Cardiac fibroblast (primary cell): ENCODE measurements around the gene PHF12.

Experiments
- DNase-seq, 2 donors: peaks; one replicate each; pipeline versions ENCODE4 v3.0.0 to v3.0.0-alpha.2; 2010; ENCODE audit warnings: low read depth in 2 of 2
- H3K4me3 ChIP-seq, 2 donors: replicated peaks in 1 of 2; 1 replicate in 1 of 2; 2 replicates in 1 of 2; pipeline ENCODE4 v1.5.1; 2011; ENCODE audit warnings: low read depth in 2 of 2, low read length in 2 of 2, mild to moderate bottlenecking in 2 of 2, moderate library complexity in 1 of 2
- TF ChIP-seq, protein P1 (sequence below): IDR thresholded peaks from one replicate; pipeline ENCODE4 v1.5.1; 2011; ENCODE audit warnings: low read depth, mild to moderate bottlenecking, low read length, inconsistent platforms

PHF12 gene

DNA sequence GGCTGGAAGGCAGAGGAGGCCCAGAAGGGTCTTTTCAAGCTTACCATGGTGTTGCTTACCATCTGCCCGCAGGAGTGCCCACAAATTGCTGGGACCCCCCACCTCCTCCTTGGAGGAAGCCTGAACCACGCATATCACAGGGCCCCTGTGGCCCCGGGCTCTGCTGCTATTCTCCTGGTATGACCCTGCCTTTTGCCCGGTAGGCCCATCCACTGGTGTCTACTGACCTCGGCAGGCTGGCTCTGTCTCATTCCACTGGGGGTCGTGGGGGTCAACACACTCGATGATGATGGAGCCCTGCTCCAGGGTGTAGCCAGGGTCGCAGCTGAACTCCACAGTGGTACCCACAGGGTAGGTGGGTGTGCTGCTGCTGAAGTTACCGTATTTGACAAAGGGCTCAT is 8.2 kb upstream of the PHF12 start:
- TF ChIP-seq, protein P1, sequence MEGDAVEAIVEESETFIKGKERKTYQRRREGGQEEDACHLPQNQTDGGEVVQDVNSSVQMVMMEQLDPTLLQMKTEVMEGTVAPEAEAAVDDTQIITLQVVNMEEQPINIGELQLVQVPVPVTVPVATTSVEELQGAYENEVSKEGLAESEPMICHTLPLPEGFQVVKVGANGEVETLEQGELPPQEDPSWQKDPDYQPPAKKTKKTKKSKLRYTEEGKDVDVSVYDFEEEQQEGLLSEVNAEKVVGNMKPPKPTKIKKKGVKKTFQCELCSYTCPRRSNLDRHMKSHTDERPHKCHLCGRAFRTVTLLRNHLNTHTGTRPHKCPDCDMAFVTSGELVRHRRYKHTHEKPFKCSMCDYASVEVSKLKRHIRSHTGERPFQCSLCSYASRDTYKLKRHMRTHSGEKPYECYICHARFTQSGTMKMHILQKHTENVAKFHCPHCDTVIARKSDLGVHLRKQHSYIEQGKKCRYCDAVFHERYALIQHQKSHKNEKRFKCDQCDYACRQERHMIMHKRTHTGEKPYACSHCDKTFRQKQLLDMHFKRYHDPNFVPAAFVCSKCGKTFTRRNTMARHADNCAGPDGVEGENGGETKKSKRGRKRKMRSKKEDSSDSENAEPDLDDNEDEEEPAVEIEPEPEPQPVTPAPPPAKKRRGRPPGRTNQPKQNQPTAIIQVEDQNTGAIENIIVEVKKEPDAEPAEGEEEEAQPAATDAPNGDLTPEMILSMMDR, result no peak
- no peak for DNase-seq
- H3K4me3 ChIP-seq, result no peak overlapping the region

DNA sequence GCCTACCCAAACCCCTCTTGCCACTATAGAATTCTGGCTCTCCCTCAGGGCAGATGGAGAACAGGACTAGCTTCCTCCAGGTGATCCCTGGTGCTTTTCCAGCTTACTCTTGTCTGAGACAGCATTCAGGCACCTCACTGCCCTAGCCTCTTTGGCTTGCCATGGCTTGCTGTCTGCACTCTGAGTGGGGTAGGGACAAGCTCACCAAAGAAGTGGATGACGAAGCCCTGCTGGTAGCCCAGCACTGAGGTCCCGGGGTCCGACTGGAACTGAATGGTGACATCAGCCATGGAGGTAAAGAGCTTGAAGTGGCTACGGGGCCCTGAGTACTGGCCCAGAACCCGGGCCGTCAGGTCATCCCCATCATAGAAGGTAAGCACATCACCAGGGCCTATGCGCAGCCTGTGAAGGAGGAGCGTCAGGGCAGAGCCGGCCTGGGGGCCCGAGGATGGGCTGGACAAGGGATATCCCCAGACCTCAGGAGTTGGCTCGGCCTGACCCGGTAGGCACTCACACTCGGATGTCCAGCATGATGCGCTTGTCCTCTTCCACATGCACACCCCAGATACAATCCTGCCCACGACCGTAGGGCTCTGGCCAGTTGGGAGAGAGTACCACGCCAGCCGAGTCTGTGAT is 7.6 kb upstream of the PHF12 start:
- no peak overlapping the region for H3K4me3 ChIP-seq
- TF ChIP-seq, protein P1, result no peak
- DNase-seq, result no peak

DNA sequence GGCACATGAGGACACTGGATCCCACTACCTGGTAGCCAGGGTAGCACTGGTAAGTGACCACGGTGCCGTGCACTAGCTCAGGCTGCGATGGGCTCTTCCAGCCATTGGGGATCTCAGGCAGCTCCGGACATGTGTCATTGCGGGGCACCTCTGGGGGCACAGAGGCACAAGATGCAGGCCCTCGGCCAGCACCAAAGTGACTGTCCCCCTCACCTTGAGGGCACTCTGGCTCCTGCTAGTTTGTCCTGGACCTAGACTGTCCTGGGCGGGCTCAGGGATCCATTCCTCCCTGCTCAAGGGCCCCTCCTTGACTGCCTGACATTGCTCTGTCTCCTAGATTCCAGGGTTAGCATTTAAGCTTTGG is 6.7 kb upstream of the PHF12 start:
- DNase-seq, result no peak
- TF ChIP-seq, protein P1, result no peak
- no peak overlapping the region for H3K4me3 ChIP-seq

DNA sequence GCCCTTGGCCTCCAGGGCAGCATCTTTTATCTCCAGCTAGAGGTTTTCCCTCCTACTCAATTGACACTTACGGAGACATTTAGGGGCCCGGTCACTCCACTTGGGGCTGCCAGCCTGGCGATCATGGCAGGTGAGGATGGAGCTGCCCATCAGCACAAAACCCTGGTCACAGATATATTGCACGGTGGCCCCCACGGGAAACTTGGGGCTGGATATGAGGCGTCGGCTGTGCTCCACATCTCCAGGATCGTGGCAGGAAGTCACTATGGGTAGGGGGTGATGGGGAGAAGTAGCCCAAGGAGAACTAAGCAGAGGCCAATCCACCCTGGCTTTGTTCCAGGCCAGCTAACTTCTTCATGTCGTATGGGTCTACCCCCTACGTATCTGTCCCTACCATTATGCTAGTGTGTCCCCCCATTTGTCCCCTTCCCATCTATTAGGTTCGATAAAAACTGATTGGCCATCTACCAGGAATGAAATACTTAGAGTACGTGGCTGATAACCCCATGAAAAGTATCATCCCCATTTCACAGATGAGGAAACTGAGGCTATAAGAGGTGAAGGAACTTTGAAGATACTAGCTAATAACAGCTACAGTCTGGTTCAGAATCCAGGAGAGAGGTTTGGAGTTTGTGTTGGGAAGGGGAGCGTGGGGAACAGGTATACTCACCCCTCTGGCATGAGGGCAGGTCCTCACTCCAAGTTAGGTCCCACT is 6.1 kb upstream of the PHF12 start:
- no peak overlapping the region for H3K4me3 ChIP-seq
- TF ChIP-seq, protein P1, result no peak
- DNase-seq, result no peak

DNA sequence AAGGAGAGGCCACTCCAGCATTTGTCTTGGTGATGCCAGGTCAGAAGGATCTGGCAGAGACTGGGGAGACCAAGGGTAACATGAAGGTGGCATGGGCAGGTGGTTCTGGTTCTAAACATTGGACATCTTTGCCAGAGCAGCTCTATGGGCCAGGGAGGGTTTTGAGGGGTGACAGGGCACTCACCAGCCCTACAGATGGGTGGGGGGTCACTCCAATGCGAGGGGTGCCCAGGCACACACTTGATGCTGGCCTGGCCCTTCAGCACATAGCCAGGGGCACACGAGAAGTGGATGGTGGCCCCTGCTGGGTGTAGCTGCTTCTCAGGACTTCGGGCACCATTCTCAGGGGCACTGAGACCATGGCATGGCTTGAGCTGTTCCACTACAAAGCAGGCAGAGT is 5.5 kb upstream of the PHF12 start:
- TF ChIP-seq, protein P1, result no peak
- no peak overlapping the region for H3K4me3 ChIP-seq
- no peak for DNase-seq

DNA sequence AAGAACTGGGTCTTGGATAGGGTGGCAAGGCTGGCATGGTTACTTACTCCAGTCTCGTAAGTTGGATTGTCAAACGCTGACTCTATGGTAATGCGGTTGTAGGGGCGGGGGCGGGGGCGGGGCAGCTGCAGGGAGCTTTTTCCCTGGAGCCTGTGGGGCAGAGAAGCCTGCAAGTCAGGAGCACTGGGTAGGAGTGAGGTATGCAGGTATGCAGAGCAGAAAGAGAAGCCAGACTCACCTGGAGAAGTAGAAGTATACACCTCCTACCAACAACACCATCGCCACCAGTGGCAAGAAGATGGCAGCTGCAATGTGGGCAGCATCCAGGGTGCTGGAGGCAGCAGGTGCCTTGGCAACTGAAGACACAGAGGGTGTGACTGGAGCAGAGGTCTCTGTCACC is 4.8 kb upstream of the PHF12 start:
- TF ChIP-seq, protein P1, result no peak
- no peak for DNase-seq
- H3K4me3 ChIP-seq, result no peak overlapping the region
